ENCODE data around the gene APOA1.

The APOA1 gene

DNA sequence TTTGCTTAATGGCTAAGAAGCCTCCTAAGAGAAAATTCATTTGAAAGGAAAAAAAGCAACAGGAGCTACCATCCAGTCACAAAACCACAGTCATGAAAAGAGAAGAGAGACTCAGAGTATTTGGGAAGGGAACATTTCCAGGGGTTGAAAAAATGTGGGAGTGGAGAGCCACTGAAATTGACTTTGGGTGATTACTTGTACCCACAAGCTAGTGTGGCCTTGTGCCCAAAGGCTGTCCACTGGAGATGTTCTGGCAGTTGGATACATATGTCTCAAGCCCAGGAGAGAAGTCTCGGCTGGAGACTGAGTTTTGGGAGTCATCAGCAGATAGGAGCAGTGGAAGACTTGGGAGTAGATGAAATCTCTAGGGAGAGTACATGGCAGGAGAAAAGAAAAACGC is 42.6 kb downstream of the APOA1 start:
- TF ChIP-seq, protein P1, sequence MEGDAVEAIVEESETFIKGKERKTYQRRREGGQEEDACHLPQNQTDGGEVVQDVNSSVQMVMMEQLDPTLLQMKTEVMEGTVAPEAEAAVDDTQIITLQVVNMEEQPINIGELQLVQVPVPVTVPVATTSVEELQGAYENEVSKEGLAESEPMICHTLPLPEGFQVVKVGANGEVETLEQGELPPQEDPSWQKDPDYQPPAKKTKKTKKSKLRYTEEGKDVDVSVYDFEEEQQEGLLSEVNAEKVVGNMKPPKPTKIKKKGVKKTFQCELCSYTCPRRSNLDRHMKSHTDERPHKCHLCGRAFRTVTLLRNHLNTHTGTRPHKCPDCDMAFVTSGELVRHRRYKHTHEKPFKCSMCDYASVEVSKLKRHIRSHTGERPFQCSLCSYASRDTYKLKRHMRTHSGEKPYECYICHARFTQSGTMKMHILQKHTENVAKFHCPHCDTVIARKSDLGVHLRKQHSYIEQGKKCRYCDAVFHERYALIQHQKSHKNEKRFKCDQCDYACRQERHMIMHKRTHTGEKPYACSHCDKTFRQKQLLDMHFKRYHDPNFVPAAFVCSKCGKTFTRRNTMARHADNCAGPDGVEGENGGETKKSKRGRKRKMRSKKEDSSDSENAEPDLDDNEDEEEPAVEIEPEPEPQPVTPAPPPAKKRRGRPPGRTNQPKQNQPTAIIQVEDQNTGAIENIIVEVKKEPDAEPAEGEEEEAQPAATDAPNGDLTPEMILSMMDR (IDR thresholded peaks at IDR 0.05): no peak
- Mint-ChIP-seq H3K4me1 (peaks cover 16% of the 10 kb centered on the region), H3K4me3 (no peak overlapping the region), H3K9me3 (no peaks in the 10 kb centered on the region), H3K27me3 (ENCODE audit: low read depth, poor library complexity) (peaks cover 18% of the 10 kb centered on the region), H3K36me3 (ENCODE audit: low read depth) (no peaks in the 10 kb centered on the region), H3K27ac (no peak overlapping the region)
- DNase-seq: no peak

- Mint-ChIP-seq H3K9me3 (no peaks in the 10 kb centered on the region), H3K27me3 (ENCODE audit: low read depth, poor library complexity) (peaks cover 27% of the 10 kb centered on the region), H3K4me3 (no peak overlapping the region), H3K36me3 (ENCODE audit: low read depth) (no peaks in the 10 kb centered on the region), H3K27ac (no peak overlapping the region), H3K4me1 (peaks cover 16% of the 10 kb centered on the region)
- no peak for DNase-seq
- TF ChIP-seq, protein P1 (IDR thresholded peaks at IDR 0.05): no peak
Measured at GRCh38 chr11:116793772-116794097, 43.7 kb downstream of the APOA1 start.

GRCh38 chr11:116792869-116793771 is 44.3 kb downstream of the APOA1 start:
- H3K36me3 Mint-ChIP-seq (ENCODE audit: low read depth): no peaks in the 10 kb centered on the region
- H3K9me3 Mint-ChIP-seq: no peaks in the 10 kb centered on the region
- TF ChIP-seq, protein P1 (IDR thresholded peaks at IDR 0.05): no peak
- H3K4me1 Mint-ChIP-seq: peaks cover 22% of the 10 kb centered on the region
- DNase-seq: no peak
- H3K27me3 Mint-ChIP-seq (ENCODE audit: low read depth, poor library complexity): peaks cover 31% of the 10 kb centered on the region
- H3K27ac Mint-ChIP-seq: no peak overlapping the region
- H3K4me3 Mint-ChIP-seq: no peak overlapping the region

DNA sequence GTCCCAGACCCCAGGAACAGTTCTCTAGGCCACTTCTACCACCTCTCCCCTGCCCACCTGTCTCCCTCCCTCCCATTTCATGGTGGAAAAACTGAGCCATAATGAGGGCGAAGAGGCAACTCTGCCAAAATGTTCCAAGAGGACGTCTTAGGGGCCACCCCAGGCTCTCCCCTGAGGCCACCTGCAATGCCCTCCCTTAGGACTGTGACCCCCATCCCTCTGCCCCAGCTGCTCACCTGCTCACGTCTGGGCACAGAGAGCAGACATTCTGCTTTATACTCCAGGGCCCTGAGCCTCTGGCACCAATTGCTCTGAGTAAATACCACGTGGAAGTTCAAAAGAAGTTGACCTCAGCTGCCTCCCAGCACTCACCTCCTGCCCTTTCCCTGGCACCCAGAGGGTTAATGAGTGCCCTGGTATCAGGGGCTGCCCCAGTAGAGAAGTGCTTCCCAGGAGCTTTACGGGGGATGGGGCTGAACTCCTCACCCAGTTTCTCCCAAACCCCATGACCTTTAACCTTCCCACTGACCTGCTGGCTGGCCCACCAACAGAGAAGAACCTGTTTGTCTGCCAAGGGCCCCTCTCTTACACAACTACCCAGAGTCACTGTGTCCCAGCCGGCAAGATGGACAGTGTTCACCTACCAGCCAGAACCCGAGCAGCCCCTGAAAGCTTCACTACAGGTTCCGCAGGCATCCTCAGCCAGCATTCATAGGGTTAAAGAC is 45.1 kb downstream of the APOA1 start:
- Mint-ChIP-seq H3K4me3 (no peak overlapping the region), H3K27me3 (ENCODE audit: low read depth, poor library complexity) (peaks cover 31% of the 10 kb centered on the region), H3K4me1 (peaks cover 24% of the 10 kb centered on the region), H3K9me3 (no peaks in the 10 kb centered on the region), H3K36me3 (ENCODE audit: low read depth) (no peaks in the 10 kb centered on the region), H3K27ac (no peak overlapping the region)
- no peak for DNase-seq
- TF ChIP-seq, protein P1 (IDR thresholded peaks at IDR 0.05): no peak

DNA sequence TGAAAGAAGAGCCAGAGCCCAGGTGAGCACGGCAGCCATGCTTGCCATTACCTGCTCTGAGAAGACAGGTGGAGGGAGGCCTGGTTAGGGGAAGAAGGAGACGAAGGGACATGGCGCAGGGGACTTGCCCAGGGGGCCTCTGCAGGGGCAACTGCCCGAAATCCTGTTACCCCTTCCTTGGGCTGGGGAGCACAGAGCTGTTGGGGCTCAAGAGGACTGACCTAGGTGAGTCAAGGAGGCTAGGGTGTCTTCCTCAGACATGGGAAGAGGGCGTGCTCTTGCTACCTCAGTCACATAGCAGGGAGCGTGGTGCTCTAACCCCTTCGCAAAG is 45.6 kb downstream of the APOA1 start, which contains the start of gene APOA5:
Gene APOA5, minus strand, starts transcription at position 67 of the 331 bp plus-strand sequence. Its CDS starts 19 bp downstream, at position 48.
- peaks cover 29% of the 10 kb centered on the region for H3K4me1 Mint-ChIP-seq
- no peak for DNase-seq
- H3K9me3 Mint-ChIP-seq: no peaks in the 10 kb centered on the region
- H3K4me3 Mint-ChIP-seq: peak within 1 kb of the TSS; percentile 39
- no peak within 1 kb of the TSS for H3K27ac Mint-ChIP-seq
- H3K36me3 Mint-ChIP-seq (ENCODE audit: low read depth): no peaks in the 10 kb centered on the region
- TF ChIP-seq, protein P1 (IDR thresholded peaks at IDR 0.05): no peak
- H3K27me3 Mint-ChIP-seq (ENCODE audit: low read depth, poor library complexity): peaks cover 31% of the 10 kb centered on the region

Data from nephron progenitor cell (in vitro differentiated cells).